BLaER1 treated with 17β-estradiol and CSF1 and Interleukin-3, amounts not matched to agents 10 nM and 100 nM (cell line): ENCODE data around the gene DOCK4.

Experiments used
- H3K27ac ChIP-seq, 11 experiments: shearing (Covaris generic); formaldehyde crosslinking; 2 replicates each; pipeline ENCODE4 v1.8.1; 2022
- H3K27me3 ChIP-seq, 11 experiments: shearing (Covaris generic); formaldehyde crosslinking; 2 replicates each; pipeline ENCODE4 v1.8.1; 2022
- H3K36me3 ChIP-seq, 11 experiments: shearing (Covaris generic); formaldehyde crosslinking; 2 replicates each; pipeline ENCODE4 v1.8.1; 2022
- H3K4me1 ChIP-seq, 10 experiments: shearing (Covaris generic); formaldehyde crosslinking; 2 replicates each; pipeline ENCODE4 v1.8.1; 2022
- H3K4me2 ChIP-seq, 11 experiments: shearing (Covaris generic); formaldehyde crosslinking; 2 replicates each; pipeline ENCODE4 v1.8.1; 2022
- H3K4me3 ChIP-seq, 10 experiments: shearing (Covaris generic); formaldehyde crosslinking; 2 replicates each; pipeline ENCODE4 v1.8.1; 2022
- H3K9ac ChIP-seq, 11 experiments: shearing (Covaris generic); formaldehyde crosslinking; 2 replicates each; pipeline ENCODE4 v1.8.1; 2022
- H3K9me3 ChIP-seq, 11 experiments: shearing (Covaris generic); formaldehyde crosslinking; replicated peaks in 1 of 11; 2 replicates each; pipeline ENCODE4 v1.8.1; 2022
- H4K20me1 ChIP-seq, 11 experiments: shearing (Covaris generic); formaldehyde crosslinking; 2 replicates each; pipeline ENCODE4 v1.8.1; 2022
- Cebpa-rat ChIP-seq, 11 experiments: shearing (Covaris generic); IDR thresholded peaks; 2 replicates each; pipeline ENCODE4 v1.8.1; 2022

Gene DOCK4

GRCh38 chr7:112211348-112211907 is 5.2 kb upstream of the DOCK4 start:
- Histone ChIP-seq H3K4me1 (peaks cover 0 to 25% (median 9%) of the 10 kb centered on the region in 10 experiments; a peak in 16 of 20 replicates), H3K36me3 (peaks cover 0 to 16% (median 0%) of the 10 kb centered on the region in 11 experiments; a peak in 5 of 22 replicates), H3K9me3 (peaks cover 7 to 15% (median 11%) of the 10 kb centered on the region in 11 experiments; a peak in 20 of 22 replicates), H3K4me2 (no peak overlapping the region), H3K27me3 (no peaks in the 10 kb centered on the region), H3K27ac (no peak overlapping the region), H3K9ac (no peak overlapping the region), H3K4me3 (no peak overlapping the region), H4K20me1 (peaks cover 0 to 37% (median 16%) of the 10 kb centered on the region in 11 experiments; a peak in 14 of 22 replicates)
- TF ChIP-seq Cebpa-rat (IDR thresholded peaks at IDR 0.05), result no peak

GRCh38 chr7:112207765-112208164 is 1.6 kb upstream of the DOCK4 start:
- Histone ChIP-seq H3K4me3 (peak overlapping the region; percentile 85 to 99 (median 92); a peak in 17 of 20 replicates), H3K9ac (peak overlapping the region in 8 of 11 experiments; percentile 78 to 96 (median 91); a peak in 9 of 22 replicates), H4K20me1 (peaks cover 12 to 39% (median 24%) of the 10 kb centered on the region in 11 experiments; a peak in 19 of 22 replicates), H3K4me1 (peaks cover 13 to 30% (median 24%) of the 10 kb centered on the region in 10 experiments), H3K36me3 (peaks cover 0 to 8% (median 0%) of the 10 kb centered on the region in 11 experiments; a peak in 2 of 22 replicates), H3K27ac (peak overlapping the region in 1 of 11 experiments; percentile 95; a peak in 2 of 22 replicates), H3K27me3 (peaks cover 0 to 7% (median 0%) of the 10 kb centered on the region in 11 experiments; a peak in 4 of 22 replicates), H3K9me3 (peaks cover 3 to 8% (median 4%) of the 10 kb centered on the region in 11 experiments; a peak in 20 of 22 replicates), H3K4me2 (peak overlapping the region; percentile 76 to 99 (median 87))
- TF ChIP-seq Cebpa-rat (IDR thresholded peaks at IDR 0.05), result no peak

- Histone ChIP-seq H3K4me1 (peaks cover 19 to 35% (median 29%) of the 10 kb centered on the region in 10 experiments), H4K20me1 (peaks cover 14 to 45% (median 28%) of the 10 kb centered on the region in 11 experiments; a peak in 19 of 22 replicates), H3K9me3 (peaks cover 0 to 2% (median 0%) of the 10 kb centered on the region in 11 experiments; a peak in 3 of 22 replicates), H3K4me2 (peak overlapping the region; percentile 76 to 99 (median 87)), H3K9ac (peak overlapping the region; percentile 78 to 96 (median 91)), H3K4me3 (peak overlapping the region; percentile 85 to 99 (median 92)), H3K27ac (peak overlapping the region; percentile 62 to 95 (median 79)), H3K27me3 (peaks cover 0 to 7% (median 0%) of the 10 kb centered on the region in 11 experiments; a peak in 4 of 22 replicates), H3K36me3 (peaks cover 0 to 3% (median 0%) of the 10 kb centered on the region in 11 experiments; a peak in 2 of 22 replicates)
- no peak for TF ChIP-seq Cebpa-rat (IDR thresholded peaks at IDR 0.05)
Observed at GRCh38 chr7:112206991-112207592, 893 bp upstream of the DOCK4 start.

- H3K36me3 ChIP-seq, result peaks cover 0 to 6% (median 0%) of the 10 kb centered on the region in 11 experiments; a peak in 2 of 22 replicates
- peaks cover 19 to 45% (median 30%) of the 10 kb centered on the region in 10 experiments for H3K4me1 ChIP-seq
- TF ChIP-seq Cebpa-rat (IDR thresholded peaks at IDR 0.05), result no peak
- H3K9ac ChIP-seq, result peak overlapping the region; percentile 78 to 96 (median 91)
- peaks cover 0 to 7% (median 0%) of the 10 kb centered on the region in 11 experiments; a peak in 4 of 22 replicates for H3K27me3 ChIP-seq
- H3K27ac ChIP-seq, result peak overlapping the region; percentile 78 to 95 (median 88)
- no peaks in the 10 kb centered on the region for H3K9me3 ChIP-seq
- H3K4me3 ChIP-seq, result peak overlapping the region; percentile 85 to 99 (median 92)
- H3K4me2 ChIP-seq, result peak overlapping the region; percentile 83 to 97 (median 94)
- H4K20me1 ChIP-seq, result peaks cover 14 to 54% (median 41%) of the 10 kb centered on the region in 11 experiments; a peak in 20 of 22 replicates
Observed at GRCh38 chr7:112205343-112206237, 609 bp downstream of the DOCK4 start.

GRCh38 chr7:112204499-112205342 is 1.5 kb downstream of the DOCK4 start:
- no peaks in the 10 kb centered on the region for H3K9me3 ChIP-seq
- H3K4me3 ChIP-seq, result peak overlapping the region; percentile 85 to 99 (median 92)
- H3K4me2 ChIP-seq, result peak overlapping the region; percentile 83 to 97 (median 94)
- TF ChIP-seq Cebpa-rat (IDR thresholded peaks at IDR 0.05), result no peak
- peaks cover 21 to 54% (median 30%) of the 10 kb centered on the region in 10 experiments for H3K4me1 ChIP-seq
- peak overlapping the region; percentile 78 to 95 (median 88) for H3K27ac ChIP-seq
- peak overlapping the region; percentile 78 to 96 (median 91) for H3K9ac ChIP-seq
- H3K36me3 ChIP-seq, result peaks cover 0 to 6% (median 0%) of the 10 kb centered on the region in 11 experiments; a peak in 2 of 22 replicates
- H4K20me1 ChIP-seq, result peaks cover 14 to 58% (median 46%) of the 10 kb centered on the region in 11 experiments; a peak in 20 of 22 replicates
- H3K27me3 ChIP-seq, result peaks cover 0 to 7% (median 0%) of the 10 kb centered on the region in 11 experiments; a peak in 4 of 22 replicates

GRCh38 chr7:112203365-112203739 is 2.8 kb downstream of the DOCK4 start:
- Histone ChIP-seq H4K20me1 (peaks cover 14 to 70% (median 60%) of the 10 kb centered on the region in 11 experiments; a peak in 20 of 22 replicates), H3K4me2 (peak overlapping the region; percentile 83 to 97 (median 94); a peak in 21 of 22 replicates), H3K4me3 (peak overlapping the region in 7 of 10 experiments; percentile 85 to 99 (median 93); a peak in 12 of 20 replicates), H3K9me3 (no peaks in the 10 kb centered on the region), H3K4me1 (peaks cover 26 to 63% (median 37%) of the 10 kb centered on the region in 10 experiments), H3K27me3 (peaks cover 0 to 7% (median 0%) of the 10 kb centered on the region in 11 experiments; a peak in 4 of 22 replicates), H3K36me3 (peaks cover 0 to 6% (median 0%) of the 10 kb centered on the region in 11 experiments; a peak in 2 of 22 replicates), H3K9ac (peak overlapping the region in 6 of 11 experiments; percentile 85 to 96 (median 96); a peak in 9 of 22 replicates), H3K27ac (peak overlapping the region in 3 of 11 experiments; percentile 78 to 95 (median 92); a peak in 6 of 22 replicates)
- TF ChIP-seq Cebpa-rat (IDR thresholded peaks at IDR 0.05), result no peak

- no peak for TF ChIP-seq Cebpa-rat (IDR thresholded peaks at IDR 0.05)
- Histone ChIP-seq H3K36me3 (peaks cover 0 to 6% (median 0%) of the 10 kb centered on the region in 11 experiments; a peak in 2 of 22 replicates), H3K4me3 (peak overlapping the region in 3 of 10 experiments; percentile 89 to 99 (median 96); a peak in 6 of 20 replicates), H4K20me1 (peaks cover 14 to 75% (median 65%) of the 10 kb centered on the region in 11 experiments; a peak in 20 of 22 replicates), H3K27me3 (peaks cover 0 to 7% (median 0%) of the 10 kb centered on the region in 11 experiments; a peak in 4 of 22 replicates), H3K4me2 (peak overlapping the region in 8 of 11 experiments; percentile 13 to 97 (median 90); a peak in 15 of 22 replicates), H3K9me3 (no peaks in the 10 kb centered on the region), H3K4me1 (peaks cover 26 to 65% (median 37%) of the 10 kb centered on the region in 10 experiments), H3K9ac (peak overlapping the region in 3 of 11 experiments; percentile 61 to 96 (median 96); a peak in 6 of 22 replicates), H3K27ac (peak overlapping the region in 2 of 11 experiments; percentile 12 to 37; a peak in 4 of 22 replicates)
Observed at GRCh38 chr7:112202816-112203215, 3.4 kb downstream of the DOCK4 start.
